GM18507 (cell line): ENCODE measurements around the gene PYM1.
"Not testable (repeated sequence)": the region's sequence is repeated elsewhere in the genome, so short reads cannot be mapped to it uniquely, and the experiment has no call there.

Experiments
- DNase-seq: peaks from one replicate; pipeline ENCODE4 v3.0.0; 2011; ENCODE audit warnings: low read depth; ENCODE audit not compliant: insufficient read length; ENCODE audit errors: extremely low spot score
- FAIRE-seq: peaks from 2 replicates; lab custom pipeline; 2011; peaks lifted over from hg19 to GRCh38; lab: Jason Lieb, UNC

PYM1 gene

DNA sequence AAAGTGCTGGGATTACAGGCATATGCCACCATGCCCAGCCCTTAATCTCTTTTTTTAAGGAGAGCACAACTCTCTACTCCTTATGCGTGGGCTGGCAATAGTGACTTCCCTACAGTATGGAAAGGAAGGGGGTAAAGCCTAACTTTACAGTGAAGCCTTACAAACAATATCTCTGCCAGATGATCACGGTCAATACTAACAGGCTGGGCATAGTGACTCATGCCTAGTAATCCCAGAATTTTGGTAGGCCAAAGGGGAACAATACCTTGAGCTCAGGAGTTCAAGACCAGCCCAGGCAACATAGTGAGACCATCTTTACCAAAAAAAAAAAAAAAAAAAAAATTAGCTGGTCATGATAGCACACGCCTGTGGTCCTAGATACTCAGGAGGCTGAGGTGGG lies 5.6 kb downstream of the PYM1 start:
- DNase-seq = no peak
- FAIRE-seq = no peak

DNA sequence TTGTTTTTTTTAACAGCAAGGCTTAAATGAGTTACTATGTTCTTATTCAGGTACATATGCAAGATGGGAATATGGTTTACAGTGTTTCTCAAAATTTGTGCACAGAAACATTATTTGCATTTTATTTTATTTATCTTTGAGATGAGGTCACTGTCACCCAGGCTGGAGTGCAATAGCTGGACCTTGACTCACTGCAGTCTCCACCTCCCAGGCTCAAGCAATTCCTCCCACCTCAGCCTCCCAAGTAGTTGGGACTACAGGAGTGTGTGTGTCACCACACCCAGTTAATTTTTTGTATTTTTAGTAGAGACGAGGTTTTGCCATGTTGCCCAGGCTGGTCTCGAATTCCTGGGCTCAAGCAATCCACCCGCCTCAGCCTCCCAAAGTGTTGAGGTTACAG lies 8.7 kb downstream of the PYM1 start:
- not testable (repeated sequence) for FAIRE-seq, DNase-seq

GRCh38 chr12:55915482-55915859 lies 12.2 kb downstream of the PYM1 start:
- FAIRE-seq (no peak), DNase-seq (no peak)

- FAIRE-seq = no peak
- DNase-seq = no peak
Measured at GRCh38 chr12:55912908-55913307, 14.8 kb downstream of the PYM1 start.

GRCh38 chr12:55909513-55909884 lies 18.2 kb downstream of the PYM1 start:
- no peak for DNase-seq
- no peak for FAIRE-seq

- no peak for DNase-seq
- no peak for FAIRE-seq
Measured at GRCh38 chr12:55908726-55909512, 18.8 kb downstream of the PYM1 start.

- no peak for FAIRE-seq
Measured at GRCh38 chr12:55906056-55906455, 21.6 kb downstream of the PYM1 start.

GRCh38 chr12:55901881-55902490 lies 25.7 kb downstream of the PYM1 start:
- DNase-seq = no peak
- no peak for FAIRE-seq

More at GRCh38 chr12:55906056-55906455, 21.6 kb downstream of the PYM1 start:
- no peak for DNase-seq

- no peak for DNase-seq
- FAIRE-seq = no peak
Measured at GRCh38 chr12:55899082-55899481, 28.6 kb downstream of the PYM1 start.

DNA sequence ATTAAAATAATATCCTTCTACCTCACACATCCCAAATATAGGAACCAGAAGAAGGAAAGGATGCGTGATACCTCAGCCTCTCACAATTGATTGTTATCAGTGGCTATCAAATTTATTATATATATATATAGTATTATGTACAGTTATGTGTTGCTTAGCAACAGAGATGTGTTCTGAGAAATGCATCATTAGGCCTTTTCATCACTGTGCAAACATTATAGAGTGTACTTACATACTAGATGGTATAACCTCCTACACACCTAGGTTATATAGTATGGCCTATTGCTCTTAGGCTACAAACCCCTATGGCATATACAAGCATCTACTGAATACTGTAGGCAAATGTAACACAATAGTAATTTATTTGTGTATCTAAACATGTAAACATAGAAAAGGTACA lies 34.0 kb downstream of the PYM1 start:
- no peak for FAIRE-seq
- DNase-seq = no peak

DNA sequence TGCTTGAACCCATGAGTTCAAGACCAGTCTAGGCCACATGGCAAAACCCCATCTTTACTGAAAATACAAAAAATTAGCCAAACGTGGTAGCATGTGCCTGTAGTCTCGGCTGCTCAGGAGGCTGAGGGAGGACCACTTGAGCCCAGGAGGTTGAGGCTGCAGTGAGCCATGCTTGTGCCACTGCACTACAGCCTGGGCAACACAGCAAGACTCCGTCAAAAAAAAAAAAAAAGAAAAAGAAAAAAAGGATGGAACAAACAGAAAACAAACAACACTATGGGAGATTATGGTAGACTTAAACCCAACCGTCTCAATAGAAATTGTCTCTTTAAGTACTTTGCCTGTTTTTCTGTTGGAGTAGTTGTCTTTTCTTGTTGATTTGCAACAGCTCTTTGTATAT lies 36.4 kb downstream of the PYM1 start:
- DNase-seq (no peak), FAIRE-seq (no peak)

DNA sequence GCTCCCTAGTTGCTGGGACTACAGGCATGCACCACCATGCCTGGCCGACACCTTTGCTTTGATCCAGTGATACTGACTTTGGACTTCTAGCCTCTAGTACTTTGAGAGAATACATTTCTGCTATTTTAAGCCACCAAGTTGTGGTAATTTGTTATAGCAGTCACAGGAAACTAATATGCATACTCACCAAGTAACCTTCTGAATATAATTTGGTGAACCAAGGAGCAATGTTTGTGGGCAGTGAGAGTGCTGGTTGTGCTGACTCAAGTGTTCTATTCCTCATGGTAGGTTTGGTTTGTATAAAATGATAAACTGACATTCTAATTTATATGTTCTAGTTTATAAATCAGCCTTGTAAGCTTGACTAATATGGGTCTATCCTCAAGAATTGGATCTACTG lies 42.6 kb downstream of the PYM1 start:
- FAIRE-seq (no peak), DNase-seq (no peak)

- FAIRE-seq = no peak
- no peak for DNase-seq
Measured at GRCh38 chr12:55877824-55878223, 49.9 kb downstream of the PYM1 start.

GRCh38 chr12:55875704-55876467 lies 51.8 kb downstream of the PYM1 start:
- FAIRE-seq (no peak), DNase-seq (no peak)

GRCh38 chr12:55874443-55874842 lies 53.3 kb downstream of the PYM1 start:
- no peak for FAIRE-seq

GRCh38 chr12:55866454-55867004 lies 61.2 kb downstream of the PYM1 start:
- not testable (repeated sequence) for DNase-seq, FAIRE-seq

More at GRCh38 chr12:55874443-55874842, 53.3 kb downstream of the PYM1 start:
- DNase-seq = no peak

DNA sequence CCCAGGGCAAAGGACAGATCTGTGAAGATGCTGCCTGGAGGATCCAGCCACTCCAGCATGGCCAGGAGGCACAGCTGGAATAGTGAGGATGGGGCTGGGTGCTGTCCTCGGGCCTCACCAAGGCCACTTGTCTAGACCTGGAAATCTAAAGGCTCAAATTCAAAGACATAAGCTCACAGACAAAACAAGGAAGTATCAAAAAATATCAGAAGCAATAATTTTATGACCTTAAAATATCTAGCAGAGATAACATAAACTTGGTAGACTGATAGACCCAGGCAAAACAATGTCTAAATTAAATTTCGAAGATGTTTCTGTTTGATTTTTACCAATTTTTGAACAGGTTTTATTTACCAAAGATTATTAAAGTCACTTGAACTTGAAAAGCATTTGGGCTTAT lies 62.4 kb downstream of the PYM1 start:
- DNase-seq (no peak), FAIRE-seq (no peak)

DNA sequence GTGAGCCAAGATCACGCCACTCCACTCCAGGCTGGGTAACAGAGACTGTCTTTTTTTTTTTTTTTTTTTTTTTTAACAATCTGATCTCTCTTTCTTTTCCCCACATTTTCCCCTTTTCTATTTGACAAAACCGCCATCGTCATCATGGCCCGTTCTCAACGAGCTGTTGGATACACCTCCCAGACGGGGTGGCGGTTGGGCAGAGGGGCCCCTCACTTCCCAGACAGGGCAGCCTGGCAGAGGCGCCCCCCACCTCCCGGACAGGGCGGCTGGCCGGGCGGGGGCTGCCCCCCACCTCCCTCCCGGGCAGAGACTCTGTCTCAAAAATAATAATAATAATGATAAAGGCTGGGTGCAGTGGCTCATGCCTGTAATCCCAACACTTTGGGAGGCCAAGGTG lies 64.8 kb downstream of the PYM1 start:
- not testable (repeated sequence) for DNase-seq, FAIRE-seq

- DNase-seq (no peak), FAIRE-seq (no peak)
Measured at GRCh38 chr12:55862286-55862685, 65.4 kb downstream of the PYM1 start.

- no peak for FAIRE-seq
- DNase-seq = no peak
Measured at GRCh38 chr12:55861871-55862270, 65.8 kb downstream of the PYM1 start.
